NCI-H748 treated with DMSO at 0.1 percent for 48 hours (cell line): Measurements from ENCODE around the gene PREX1.

Experiments
- DNase-seq: peaks from one replicate; lab custom pipeline; 2025; lab: John Stamatoyannopoulos, UW

The PREX1 gene

GRCh38 chr20:48733296-48733790 is 94.5 kb downstream of the PREX1 start:
- no peak for DNase-seq

- DNase-seq = no peak
Observed at GRCh38 chr20:48732081-48732829, 95.5 kb downstream of the PREX1 start.

GRCh38 chr20:48731536-48731935 is 96.3 kb downstream of the PREX1 start:
- DNase-seq = no peak

GRCh38 chr20:48730977-48731376 is 96.8 kb downstream of the PREX1 start:
- DNase-seq = no peak

DNA sequence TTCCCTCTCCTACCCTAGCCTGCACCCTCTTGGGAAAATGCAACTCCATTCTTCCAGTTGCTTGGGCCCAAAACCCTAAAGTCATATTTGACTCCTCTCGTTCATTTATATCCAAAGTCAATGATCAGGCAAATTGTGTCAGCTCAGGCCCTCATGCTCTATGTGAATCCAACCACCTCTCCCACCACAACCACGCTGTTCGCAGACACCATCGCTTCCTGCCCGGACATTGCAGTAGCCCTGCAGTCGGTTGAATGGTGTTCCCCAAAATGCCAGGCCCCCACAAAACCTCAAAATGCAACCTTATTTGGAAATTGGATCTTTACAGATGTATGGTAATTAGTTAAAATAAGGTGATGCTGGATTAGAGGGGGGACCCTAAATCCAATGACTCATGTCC is 98.3 kb downstream of the PREX1 start:
- DNase-seq = no peak

DNA sequence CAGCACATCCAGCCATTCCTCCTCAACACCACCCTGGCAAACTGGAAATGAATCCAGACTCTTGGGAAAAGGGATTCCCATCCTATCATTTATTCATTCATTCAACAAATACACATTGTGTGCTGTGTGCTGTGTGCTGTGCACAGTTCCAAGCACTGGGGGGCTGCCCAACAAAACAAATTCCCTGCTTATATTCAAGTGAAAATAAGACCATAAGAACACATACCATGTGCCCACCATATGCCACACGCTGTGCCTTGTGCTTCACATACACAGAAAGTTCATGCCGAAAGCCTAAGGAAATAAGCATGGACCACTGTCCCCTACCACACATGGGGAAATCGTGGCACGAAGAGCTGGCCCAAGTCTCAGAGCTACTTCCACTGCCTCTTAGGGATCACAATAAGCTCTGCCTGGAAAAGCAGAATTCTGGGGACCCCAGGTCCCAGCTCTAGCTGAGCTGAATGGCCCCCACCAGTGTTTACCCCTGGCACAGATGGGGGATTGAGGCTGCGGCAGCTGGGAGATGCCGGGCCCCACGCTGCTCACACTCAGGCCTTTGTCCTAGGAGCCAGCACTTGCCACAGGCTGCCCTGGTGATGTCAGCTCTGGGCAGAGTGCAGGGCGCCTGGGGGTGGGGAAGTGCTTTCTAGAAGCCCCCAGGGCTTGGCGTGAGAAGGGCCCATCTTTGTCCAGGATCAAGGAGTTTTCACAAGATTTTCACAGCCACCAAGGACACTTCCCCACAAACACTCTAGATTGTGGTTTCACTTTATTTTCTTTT is 99.6 kb downstream of the PREX1 start:
- DNase-seq = no peak

DNA sequence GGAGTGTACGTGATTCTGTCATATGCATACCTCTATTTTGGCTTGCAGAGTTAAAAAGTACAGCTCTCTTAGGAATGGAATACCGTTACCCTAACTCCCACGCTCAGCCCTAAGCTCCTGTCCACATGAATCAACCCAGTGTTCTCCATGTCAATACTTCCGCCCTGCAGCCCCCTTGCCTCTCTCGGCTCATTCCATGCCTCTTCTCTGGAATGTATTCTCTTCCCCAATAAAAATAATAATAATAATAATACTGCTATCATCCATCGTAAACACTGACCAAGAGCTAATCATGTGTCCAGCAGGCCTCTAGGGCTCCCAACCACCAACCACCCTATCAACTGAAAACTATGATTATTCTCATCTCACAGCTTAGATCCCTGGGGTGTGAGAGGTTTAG is 100.6 kb downstream of the PREX1 start:
- DNase-seq = no peak

GRCh38 chr20:48725555-48725991 is 102.2 kb downstream of the PREX1 start:
- DNase-seq = no peak

GRCh38 chr20:48724891-48725554 is 102.8 kb downstream of the PREX1 start:
- DNase-seq = no peak

GRCh38 chr20:48724382-48724781 is 103.4 kb downstream of the PREX1 start:
- DNase-seq = no peak

- DNase-seq = no peak
Observed at GRCh38 chr20:48723308-48724264, 104.2 kb downstream of the PREX1 start.

DNA sequence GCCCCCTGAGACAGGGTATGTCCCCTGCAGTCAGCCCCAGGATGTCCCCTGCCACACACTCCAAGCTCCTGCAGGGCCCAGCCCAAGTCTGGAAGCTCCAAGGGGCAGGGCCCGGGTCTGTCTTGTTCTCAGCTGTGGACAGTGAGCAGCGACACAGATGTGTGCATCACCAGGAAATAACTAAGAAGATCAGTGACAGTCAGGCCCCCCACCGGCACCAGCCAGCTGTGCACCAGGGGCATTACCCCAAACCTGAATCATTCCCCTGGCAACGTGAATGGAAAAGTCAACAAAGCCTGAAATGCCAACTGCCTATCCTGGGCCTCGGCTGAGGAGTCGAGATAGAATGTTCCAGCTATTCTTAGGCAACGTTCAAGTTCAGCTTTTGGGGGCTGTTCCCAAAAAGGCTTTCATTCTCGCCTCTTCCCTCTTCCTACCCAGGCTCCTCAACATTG is 105.0 kb downstream of the PREX1 start:
- DNase-seq = no peak

- DNase-seq = no peak
Observed at GRCh38 chr20:48722002-48722731, 105.6 kb downstream of the PREX1 start.

DNA sequence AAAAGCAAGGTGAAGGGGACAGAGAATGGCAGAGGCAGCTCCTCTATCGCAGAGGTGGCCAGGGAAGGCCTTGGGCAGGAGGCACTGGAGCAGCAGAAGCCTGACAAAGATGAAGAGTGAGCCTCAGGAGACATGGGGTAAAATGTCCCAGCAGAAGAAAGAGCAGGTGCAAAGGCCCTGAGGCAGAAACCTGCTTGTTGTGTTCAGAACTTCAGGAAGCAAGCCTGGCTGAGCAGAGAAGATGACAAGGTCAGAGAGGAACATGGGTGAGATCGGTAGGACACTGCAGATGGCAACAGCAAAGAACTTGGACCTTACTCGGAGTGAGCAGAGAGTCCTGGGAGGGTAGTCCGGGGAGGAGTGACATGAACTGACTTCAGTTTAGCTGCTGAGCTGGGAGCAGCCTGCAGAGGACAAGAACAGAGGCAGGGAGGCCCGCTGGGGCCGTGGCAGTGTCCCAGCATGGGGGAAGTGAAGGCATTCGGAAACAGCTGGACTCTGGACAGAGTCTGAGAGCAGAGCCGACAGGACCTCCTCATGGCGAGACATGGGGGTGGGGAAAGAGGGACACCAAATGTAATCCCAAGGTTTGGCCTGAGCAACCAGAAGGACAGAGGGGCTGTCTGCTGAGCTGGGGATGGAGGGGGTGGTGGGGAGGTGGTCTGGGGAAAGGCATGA is 106.3 kb downstream of the PREX1 start:
- no peak for DNase-seq

GRCh38 chr20:48720256-48720985 is 107.4 kb downstream of the PREX1 start:
- DNase-seq = no peak

GRCh38 chr20:48719598-48720255 is 108.1 kb downstream of the PREX1 start:
- DNase-seq = no peak

DNA sequence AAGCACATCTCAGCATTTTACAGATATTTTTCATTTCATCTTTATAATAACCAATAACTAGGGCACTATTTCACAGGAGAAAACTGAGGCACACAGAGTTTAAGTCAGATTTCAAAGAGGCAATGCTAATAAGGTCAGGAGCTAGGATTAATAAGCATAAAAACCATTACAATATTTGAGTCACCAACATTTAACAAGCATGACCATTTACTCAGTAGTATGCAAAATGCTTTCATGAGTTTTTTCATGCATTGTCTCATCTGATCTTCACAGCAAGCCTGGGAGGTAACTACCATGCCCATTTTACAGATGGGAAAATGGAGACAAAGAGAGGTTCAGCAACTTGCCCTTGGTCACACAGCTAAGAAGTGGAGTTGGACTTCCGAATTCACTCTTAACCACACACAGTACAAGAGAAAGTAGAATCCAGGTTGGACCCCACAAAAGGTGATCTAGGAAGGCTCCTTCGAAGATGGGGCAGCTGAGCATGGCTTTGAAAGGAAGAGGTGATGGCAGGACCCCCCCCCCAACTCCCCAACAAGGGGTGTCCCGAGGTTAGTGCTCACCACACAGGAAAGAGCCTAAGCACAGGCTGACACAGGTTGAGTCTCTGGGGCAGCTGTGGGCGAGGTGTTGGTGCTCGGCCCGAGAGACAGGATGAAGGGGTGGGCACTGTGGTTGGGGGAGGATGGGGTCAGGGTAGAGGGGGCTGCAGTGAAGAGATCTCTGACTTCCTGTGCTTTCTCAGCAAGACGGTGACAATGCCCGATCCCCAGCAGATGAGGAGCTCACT is 108.8 kb downstream of the PREX1 start:
- DNase-seq = no peak

DNA sequence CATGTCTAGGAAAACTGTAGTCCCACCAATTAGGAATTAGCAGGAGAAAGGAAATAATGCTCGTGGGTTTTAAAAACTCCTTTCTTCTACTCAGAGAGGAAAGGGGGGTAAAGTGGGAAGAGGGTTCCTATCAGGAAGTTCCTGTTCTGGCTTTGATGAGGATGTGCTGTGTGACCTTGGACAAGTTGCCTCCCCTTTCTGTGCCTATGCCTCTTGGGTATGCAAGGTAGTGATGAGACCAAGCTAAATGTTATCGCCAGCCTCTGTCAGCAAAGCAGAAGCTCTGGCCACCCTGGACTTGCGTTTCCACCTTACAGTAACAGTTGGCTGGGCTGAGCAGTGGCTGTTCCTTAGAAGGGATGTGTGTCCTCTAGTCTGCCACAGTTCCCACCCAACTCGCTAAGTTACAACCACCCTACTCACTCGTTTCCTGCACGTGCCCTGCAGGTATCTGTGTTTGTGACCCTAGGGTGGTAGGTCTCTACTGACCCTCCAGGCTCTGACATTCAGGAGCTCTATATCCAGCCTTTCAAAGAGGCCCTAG is 110.0 kb downstream of the PREX1 start:
- DNase-seq = no peak
